ENCODE data around the gene POLR2J3. TPM values are rescaled to one million over a fixed set of nuclear protein-coding genes. Genes with fewer than 3 reads are reported as not detected.
"Not testable (repeated sequence)": the region's sequence is repeated elsewhere in the genome, so short reads cannot be mapped to it uniquely, and the experiment has no call there.

Gene POLR2J3
- 10 to 100 TPM; 35.4 to 51.0 TPM for total RNA-seq

DNA sequence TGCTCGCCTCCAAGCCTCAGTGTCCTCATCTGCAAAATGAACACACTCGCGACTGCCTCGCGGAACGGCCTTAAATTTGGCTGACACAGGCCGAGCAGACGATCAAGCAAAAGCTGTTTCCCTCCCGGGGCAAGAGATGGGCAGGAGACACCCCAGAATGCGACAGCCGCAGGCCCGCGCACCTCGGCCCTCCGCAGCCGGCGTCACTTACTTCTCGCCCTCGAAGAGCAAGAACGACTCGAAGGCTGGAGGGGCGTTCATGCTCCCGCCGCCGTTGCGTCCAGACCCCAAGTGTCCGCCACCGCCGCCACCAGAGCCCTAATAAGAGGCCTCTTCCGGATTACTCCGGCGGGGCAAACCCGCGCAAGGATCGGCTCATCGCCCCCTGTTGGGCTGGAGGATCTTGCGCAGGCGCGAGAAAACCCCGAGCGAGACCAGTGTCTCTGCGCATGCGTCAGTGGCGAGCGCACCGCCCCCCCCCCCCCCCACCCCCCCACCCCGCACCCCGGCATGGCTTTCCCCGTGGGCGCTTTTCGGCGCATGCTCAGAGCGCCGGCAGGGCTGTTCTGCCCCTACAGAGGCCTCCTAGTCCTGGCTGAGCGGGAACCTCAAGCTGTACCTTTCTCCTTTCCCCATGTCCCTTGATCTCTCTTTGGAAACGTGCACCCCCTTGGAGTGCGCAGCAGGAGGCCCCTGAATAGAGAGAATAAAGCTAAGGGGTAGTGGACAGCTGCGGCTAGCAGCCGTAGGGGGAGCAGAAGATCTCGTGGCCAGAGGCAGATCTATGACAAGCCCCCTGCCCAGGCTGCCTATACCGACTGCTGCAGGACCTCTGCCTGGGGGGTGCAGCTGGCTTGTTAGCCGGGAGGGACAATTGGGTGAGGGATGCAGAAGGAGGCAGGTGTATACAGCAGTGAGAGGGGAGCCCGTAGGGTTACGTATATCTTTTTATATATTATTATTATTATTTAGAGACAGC, at the start of gene POLR2J3:
Gene POLR2J3 (minus strand): TSS at position 323 of the 979 bp plus-strand sequence. CDS start 62 bp downstream, at position 261.
- H3K9me3 Mint-ChIP-seq (ENCODE audit: low read depth); H3K4me1 Mint-ChIP-seq; CTCF ChIA-PET; H3K36me3 Mint-ChIP-seq; H3K27me3 Mint-ChIP-seq: not testable (repeated sequence)
- ATAC-seq (peak; percentile 95), DNase-seq (peak; percentile 99)
- peak within 1 kb of the TSS; percentile 91 for H3K27ac Mint-ChIP-seq
- peak within 1 kb of the TSS; percentile 91 for H3K4me3 Mint-ChIP-seq

DNA sequence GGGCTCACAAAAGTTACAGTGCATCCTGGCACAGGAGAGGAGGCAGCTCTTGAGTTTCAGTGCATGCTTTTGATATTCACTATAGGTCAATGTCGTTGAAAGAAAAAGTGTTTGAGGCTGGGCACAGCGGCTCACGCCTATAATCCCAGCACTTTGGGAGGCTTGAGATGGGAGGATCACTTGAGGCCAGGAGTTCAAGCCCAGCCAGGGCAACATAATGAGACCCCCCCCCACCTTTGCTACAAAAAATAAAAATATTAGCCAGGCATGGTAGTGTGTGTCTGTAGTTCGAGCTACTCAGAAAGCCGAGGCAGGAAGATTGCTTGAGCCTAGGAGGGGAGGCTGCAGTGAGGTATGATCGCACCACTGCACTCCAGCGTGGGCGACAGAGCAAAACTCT, 45.7 kb upstream of the POLR2J3 start:
- H3K4me1 Mint-ChIP-seq; H3K9me3 Mint-ChIP-seq (ENCODE audit: low read depth); H3K4me3 Mint-ChIP-seq; ATAC-seq; CTCF ChIA-PET; H3K36me3 Mint-ChIP-seq; H3K27ac Mint-ChIP-seq; H3K27me3 Mint-ChIP-seq; DNase-seq: not testable (repeated sequence)

DNA sequence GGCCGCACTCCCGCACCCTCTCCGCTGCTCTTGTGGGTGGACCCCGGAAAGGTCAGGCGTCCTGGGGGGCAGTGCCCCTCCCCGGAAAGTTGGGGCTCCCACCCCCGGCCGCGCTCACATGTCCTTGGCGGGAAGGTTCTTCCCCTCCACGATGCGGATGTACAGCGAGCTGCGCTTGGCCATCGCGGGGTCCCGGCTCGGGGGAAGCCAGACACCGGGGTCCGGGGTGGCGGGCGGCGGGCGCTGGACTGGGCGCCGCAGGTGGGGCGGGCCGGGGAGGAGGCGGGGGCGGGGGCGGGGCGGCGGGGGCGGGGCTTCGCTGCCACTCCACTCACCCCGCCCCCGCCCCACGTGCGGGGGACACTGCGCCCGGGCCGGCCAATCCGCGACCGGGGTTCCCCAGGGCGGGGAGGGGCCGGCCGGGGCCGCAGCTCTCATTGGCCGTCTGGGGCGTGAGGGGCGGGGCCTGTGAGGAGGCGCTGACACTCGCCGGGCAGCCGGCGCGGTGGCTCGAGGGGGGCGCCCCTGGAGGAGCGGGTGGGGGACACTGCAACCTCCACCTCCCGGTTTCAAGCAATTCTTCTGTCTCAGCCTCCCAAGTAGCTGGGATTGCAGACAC, 44.2 kb upstream of the POLR2J3 start, which contains the start of gene RASA4:
Gene RASA4 (minus strand): TSS at position 250 of the 619 bp plus-strand sequence. CDS start 67 bp downstream, at position 183.
- H3K4me3 Mint-ChIP-seq; H3K27ac Mint-ChIP-seq; H3K4me1 Mint-ChIP-seq; H3K9me3 Mint-ChIP-seq (ENCODE audit: low read depth); H3K36me3 Mint-ChIP-seq; H3K27me3 Mint-ChIP-seq; CTCF ChIA-PET: not testable (repeated sequence)
- ATAC-seq = peak; percentile 99
- peak; percentile 50 for DNase-seq

DNA sequence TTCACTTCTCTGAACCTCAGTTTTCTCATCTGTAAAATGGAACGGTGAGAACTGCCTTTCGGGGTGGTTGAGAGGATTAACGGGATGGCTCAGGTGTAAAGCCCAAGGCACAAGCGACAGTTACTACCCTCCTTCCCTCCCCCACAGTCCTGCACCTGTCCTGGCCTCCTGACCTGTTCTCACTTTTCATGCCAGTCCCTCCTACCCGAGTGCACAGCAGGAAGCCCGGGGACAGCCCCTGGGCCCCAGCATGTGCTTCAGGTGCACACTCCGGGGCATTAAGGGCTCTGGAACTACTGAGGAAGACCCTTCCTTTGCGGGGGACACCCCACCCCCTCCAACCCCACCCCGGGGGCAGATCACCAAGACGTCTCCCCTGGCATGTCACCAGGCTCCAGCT, 43.5 kb upstream of the POLR2J3 start:
- H3K27me3 Mint-ChIP-seq; H3K4me3 Mint-ChIP-seq; H3K27ac Mint-ChIP-seq; CTCF ChIA-PET; DNase-seq; H3K36me3 Mint-ChIP-seq; ATAC-seq; H3K9me3 Mint-ChIP-seq (ENCODE audit: low read depth); H3K4me1 Mint-ChIP-seq: not testable (repeated sequence)

DNA sequence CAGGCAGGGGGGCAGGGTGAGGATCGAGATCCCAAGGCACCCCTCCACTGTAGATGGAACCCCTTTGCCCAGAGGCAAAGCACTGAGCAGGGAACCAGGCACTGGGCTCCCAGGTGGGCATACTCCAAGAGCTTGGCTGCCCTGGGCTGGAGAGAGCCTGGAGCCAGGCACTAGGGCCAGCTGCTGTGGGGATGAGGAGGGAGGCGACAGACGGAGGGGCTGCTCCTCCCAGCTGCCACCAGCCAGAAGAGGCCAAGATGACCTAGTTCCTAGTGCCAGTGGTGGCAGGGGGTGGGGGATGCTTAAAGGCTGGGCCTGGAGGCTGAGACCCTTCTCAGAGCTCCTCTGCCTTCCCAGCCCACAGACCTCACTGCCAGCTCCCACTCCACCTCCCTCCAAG, 42.5 kb upstream of the POLR2J3 start:
- H3K9me3 Mint-ChIP-seq (ENCODE audit: low read depth); H3K4me1 Mint-ChIP-seq; H3K36me3 Mint-ChIP-seq; ATAC-seq; DNase-seq; H3K27ac Mint-ChIP-seq; CTCF ChIA-PET; H3K27me3 Mint-ChIP-seq; H3K4me3 Mint-ChIP-seq: not testable (repeated sequence)

DNA sequence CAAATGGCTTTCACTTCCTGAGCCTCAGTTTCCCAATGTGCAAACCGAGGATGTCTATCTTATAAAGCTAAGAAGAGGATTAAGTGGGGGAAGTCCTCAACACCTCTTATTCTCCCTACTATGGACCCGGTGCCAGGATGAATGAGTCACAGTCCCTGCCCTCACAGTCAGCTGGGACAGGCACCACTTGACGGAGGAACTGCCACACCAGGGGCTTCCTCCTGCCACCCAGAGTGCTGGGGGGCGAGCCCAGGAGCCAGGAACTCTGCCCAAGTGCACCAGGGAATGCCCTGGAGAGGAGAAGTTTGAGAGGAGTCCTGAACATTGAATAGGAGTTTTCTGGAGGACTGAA, 41.9 kb upstream of the POLR2J3 start:
- H3K4me1 Mint-ChIP-seq; ATAC-seq; CTCF ChIA-PET; H3K27ac Mint-ChIP-seq; H3K9me3 Mint-ChIP-seq (ENCODE audit: low read depth); DNase-seq; H3K36me3 Mint-ChIP-seq; H3K4me3 Mint-ChIP-seq; H3K27me3 Mint-ChIP-seq: not testable (repeated sequence)

DNA sequence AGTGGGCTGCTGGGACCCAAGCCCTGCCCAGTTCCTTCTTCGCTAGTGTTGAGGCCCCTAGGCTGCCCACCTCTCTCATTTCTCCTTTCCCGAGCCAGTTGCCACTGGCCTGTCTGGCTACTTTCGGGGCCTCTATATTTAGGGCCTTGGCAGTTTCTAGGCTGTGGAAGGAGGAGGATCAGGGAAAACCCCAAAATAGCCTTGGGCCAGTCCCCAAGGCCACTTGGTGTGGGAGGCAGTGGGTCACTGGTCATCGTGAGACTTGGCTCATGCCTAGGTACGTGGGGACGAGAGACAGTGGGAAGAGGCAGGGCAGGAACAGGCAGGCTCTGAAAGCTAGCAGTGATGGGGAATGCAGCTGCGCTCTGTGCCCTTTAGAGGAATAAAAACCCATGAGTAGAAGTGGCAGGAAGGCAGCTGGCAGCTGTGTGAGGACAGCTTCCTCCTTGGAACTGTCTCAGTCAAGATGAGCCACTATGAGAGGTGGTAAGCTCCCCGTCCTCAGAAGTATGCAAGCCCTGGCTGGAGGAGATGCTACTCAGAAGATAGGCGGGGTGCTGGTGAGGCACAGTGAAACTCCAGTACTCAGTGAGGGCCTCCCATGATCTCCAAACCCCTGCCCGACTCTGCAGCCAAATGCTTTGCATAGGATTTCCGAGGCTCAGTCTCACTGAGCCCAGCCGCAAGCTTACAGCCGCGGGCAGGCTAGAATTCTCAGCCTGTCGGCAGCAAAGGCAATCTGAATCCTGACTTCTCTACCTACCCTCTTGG, 41.4 kb upstream of the POLR2J3 start:
- ATAC-seq; H3K9me3 Mint-ChIP-seq (ENCODE audit: low read depth); H3K27ac Mint-ChIP-seq; H3K27me3 Mint-ChIP-seq; H3K4me1 Mint-ChIP-seq; CTCF ChIA-PET; H3K4me3 Mint-ChIP-seq; DNase-seq; H3K36me3 Mint-ChIP-seq: not testable (repeated sequence)

DNA sequence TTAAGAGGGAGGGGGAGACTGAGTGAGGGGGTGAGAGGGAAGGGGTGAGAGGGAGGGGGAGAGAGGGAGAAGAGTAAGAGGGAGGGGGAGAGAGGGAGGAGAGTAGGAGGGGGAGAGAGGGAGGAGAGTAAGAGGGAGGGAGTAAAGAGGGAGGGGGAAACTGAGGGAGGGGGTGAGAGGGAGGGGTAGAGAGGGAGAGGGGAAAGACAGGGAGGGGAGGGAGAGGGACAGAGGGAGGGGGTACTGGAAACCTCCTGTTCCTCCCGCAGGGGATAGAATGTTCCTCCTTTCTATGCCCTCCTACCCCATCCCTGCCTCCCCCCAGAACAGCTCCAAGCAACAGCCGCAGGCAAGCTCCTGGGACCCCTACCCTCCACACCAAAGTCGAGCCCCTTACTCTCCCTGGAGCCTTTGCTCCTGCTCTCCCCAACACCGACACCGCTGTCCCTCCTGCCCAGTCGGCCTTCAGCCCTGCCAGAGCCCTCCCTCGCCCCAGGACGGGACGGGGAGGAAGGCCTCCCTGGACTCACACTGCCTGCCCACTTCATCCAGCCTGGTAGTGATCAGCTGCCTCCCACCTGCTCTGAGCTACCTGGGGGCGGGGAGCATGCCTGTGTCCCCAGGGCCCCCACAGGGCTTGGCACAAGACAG, 39.4 kb upstream of the POLR2J3 start:
- H3K9me3 Mint-ChIP-seq (ENCODE audit: low read depth); H3K27ac Mint-ChIP-seq; H3K27me3 Mint-ChIP-seq; CTCF ChIA-PET; H3K36me3 Mint-ChIP-seq; DNase-seq; ATAC-seq; H3K4me3 Mint-ChIP-seq; H3K4me1 Mint-ChIP-seq: not testable (repeated sequence)

DNA sequence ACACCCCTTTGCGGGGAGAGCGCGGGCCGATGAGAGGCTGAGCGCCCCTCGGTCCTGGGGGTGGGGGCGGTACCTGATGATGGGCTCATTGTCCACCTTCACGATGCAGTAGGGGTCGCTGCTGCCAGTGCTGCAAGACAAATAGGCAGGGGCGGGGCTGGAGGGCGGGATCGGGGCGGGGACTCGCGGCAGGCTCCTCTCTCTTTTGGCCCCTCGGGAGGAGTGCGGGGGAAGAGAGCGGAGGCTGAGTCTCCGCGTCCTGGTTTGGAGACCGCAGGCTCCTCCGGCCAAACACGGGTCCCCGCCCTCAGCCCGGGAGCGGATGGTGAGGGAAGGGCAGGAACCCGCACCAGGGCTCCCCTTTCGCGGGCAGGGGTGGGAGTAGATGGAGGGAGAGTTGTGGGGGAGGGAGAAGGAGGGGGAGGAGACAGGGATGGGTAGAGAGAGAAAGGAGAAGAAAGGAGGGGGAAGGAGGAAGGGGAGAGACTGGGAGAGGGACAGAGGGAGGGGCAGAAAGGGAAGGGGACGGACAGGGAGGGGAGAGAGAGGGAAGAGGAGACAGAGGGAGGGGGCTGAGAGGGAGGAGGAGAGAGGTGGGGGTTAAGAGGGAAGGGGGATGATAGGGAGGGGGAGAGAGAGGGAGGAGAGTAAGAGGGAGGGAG, 38.8 kb upstream of the POLR2J3 start:
- H3K4me3 Mint-ChIP-seq; H3K27me3 Mint-ChIP-seq; DNase-seq; H3K27ac Mint-ChIP-seq; H3K36me3 Mint-ChIP-seq; H3K9me3 Mint-ChIP-seq (ENCODE audit: low read depth); H3K4me1 Mint-ChIP-seq; CTCF ChIA-PET: not testable (repeated sequence)
- ATAC-seq = peak; percentile 70

DNA sequence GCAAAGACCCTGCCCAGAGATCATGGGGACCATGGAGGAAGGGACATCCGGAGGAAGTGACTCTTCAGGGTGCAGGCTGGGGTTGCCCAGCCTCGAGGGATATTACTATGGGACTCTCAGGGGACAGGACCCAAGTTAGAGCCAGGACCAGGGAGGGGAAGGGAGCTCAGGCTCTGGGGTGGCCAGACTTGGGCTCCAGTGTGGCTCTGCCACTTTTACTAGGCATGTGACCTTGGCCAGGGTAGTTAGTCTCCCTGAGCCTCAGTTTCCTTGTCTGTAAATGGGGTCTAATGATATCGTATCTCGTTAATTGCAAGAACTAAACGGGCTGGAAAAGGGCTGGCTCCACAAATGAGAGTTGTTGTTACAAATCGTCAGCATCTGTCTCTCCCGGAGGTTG, 38.1 kb upstream of the POLR2J3 start:
- not testable (repeated sequence) for H3K36me3 Mint-ChIP-seq

DNA sequence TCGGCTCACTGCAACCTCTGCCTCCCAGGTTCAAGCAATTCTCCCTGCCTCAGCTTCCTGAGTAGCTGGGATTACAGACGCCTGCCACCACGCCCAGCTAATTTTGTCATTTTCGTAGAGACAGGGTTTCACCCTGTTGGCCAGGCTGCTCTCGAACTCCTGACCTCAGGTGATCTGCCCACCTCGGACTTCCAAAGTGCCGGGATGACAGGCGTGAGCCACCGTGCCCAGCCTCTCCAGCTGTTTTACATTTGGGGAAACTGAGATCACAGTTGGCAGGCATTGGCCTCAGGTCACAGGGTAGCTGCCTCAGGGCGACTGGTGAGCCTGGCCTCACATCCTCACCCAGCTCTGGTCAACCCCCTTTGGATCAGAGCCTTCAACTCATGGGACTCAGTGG, 37.4 kb upstream of the POLR2J3 start:
- H3K27ac Mint-ChIP-seq; ATAC-seq; H3K4me3 Mint-ChIP-seq; H3K36me3 Mint-ChIP-seq; H3K9me3 Mint-ChIP-seq (ENCODE audit: low read depth); H3K4me1 Mint-ChIP-seq; H3K27me3 Mint-ChIP-seq; DNase-seq; CTCF ChIA-PET: not testable (repeated sequence)

More for the DNA sequence above, 38.1 kb upstream of the POLR2J3 start:
- H3K4me3 Mint-ChIP-seq; H3K4me1 Mint-ChIP-seq; H3K27me3 Mint-ChIP-seq; DNase-seq; H3K9me3 Mint-ChIP-seq (ENCODE audit: low read depth); CTCF ChIA-PET; H3K27ac Mint-ChIP-seq; ATAC-seq: not testable (repeated sequence)

DNA sequence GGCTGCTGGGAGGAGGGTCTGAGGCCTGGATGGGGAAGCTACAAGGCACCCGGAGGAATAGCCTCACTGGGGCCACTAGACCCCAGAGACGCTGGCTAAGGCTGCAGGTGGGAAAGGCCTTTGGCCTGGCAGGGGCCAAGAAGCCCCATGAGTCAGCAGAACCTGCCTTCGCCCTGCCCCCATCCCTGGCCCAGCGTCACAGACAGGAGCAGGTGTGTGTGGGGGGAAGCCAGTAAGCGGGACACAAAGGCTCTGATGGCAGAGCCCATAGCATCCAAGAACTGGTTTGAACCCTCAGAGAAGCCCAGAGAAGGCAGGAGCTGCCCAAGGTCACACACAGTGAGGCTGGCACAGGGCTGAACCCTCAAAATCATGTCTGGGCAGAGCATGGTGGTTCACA, 34.5 kb upstream of the POLR2J3 start:
- H3K4me3 Mint-ChIP-seq; ATAC-seq; DNase-seq; H3K9me3 Mint-ChIP-seq (ENCODE audit: low read depth); H3K36me3 Mint-ChIP-seq; H3K27me3 Mint-ChIP-seq; H3K4me1 Mint-ChIP-seq; H3K27ac Mint-ChIP-seq; CTCF ChIA-PET: not testable (repeated sequence)
